HG03045 (cell line): ENCODE results near the gene FAM124A.
A peak's percentile ranks its signal among the peaks of the same experiment; 100 is the strongest.

Experiments
- ATAC-seq: cut with Tn5 transposase; IDR thresholded peaks from one replicate; pipeline ENCODE4 v1.9.1; 2021; ENCODE audit warnings: mild to moderate bottlenecking, moderate library complexity; ENCODE audit not compliant: unreplicated experiment

The FAM124A gene

DNA sequence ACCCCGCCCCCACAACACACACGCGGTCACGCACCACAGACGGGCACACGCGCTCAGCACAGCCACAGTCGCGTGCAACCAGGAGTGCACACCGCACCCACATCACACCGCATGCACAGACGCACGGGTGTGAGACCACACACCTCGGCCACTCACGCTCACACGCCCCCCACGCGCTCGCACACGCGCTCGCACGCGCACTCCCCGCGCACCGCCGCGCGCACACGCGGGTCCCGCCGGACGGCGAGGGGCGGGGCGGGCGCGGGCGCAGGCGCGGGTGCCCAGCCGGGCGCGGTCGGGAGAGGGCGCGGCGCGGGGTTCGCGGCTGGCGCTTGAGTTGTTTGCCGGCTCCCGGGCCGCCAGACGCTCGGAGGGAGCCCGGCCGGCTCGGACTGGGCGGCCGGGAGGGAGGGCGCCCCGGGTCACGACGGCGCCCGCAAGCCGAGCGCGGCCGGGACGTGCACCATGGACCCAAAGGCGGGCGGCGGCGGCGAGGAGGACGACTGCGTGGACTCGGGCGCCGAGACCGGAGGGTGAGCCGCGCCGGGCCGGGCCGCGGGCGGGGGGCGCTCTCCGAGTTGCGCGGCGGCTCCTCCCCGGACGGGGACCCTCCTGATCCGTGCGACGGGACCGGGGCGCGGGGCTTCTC, at the start of gene FAM124A:
Gene FAM124A (plus strand): TSS at position 362 of the 649 bp plus-strand sequence. CDS start 104 bp downstream, at position 466.
- ATAC-seq = peak; percentile 79

DNA sequence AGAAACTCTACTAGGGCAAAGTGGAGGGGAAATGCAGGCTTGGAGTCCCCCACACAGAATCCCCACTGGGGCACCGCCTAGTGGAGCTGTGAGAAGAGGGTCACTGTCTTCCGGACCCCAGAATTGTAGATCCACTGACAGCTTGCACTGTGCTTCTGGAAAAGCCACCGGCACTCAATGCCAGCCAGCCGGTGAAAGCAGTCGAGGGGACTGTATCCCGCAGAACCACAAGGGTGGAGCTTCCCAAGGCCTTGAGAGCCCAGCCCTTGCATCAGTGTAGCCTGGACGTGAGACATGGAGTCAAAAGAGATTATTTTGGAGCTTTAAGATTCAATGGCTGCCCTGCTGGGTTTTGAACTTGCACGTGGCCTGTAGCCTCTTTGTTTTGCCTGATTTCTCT, 47.2 kb upstream of the FAM124A start:
- ATAC-seq = no peak

- ATAC-seq = no peak
Observed at GRCh38 chr13:51175639-51176038, 46.6 kb upstream of the FAM124A start.

DNA sequence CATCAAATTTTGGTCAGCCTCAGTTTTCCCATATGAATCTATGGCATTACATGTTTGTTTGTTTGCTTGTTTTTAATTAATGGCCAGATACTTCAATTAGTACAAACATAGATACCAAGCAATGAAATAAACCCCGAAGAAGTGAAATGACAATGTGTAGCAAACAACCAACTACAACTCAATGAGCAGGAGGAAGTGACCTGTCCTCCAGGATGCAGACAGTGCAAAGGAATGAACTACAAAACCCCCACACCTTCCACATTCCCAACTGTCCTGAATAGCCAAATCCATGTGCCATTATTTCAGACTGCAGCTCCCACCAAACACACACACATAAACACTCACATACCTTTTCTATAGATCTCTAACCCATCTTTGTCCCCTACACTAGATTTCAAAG, 45.0 kb upstream of the FAM124A start:
- no peak for ATAC-seq

- ATAC-seq = no peak
Observed at GRCh38 chr13:51178456-51179074, 43.6 kb upstream of the FAM124A start.

DNA sequence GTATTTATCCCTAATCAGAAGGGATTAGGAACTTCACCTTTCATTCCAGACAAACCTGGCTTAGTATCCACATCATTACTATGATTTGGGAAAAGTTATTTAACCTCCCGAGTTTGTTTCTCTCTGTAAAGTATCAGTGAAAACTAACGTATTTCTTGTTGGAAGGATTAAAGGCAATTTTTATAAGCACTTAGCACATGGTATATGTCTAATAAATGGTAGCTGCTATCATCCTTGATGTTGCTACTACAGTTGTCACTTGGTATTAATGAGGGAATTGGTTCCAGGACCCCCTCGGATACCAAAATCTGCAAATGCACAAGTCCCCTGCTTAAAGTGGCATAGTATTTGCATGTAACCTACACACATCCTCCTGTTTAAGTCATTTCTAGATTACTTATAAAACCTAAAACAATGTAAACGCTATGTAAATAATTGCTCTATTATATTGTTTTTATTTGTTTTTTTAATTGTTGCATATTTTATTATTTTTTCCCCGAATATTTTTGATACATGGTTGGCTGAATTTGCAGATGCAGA, 42.7 kb upstream of the FAM124A start:
- ATAC-seq = no peak

GRCh38 chr13:51180853-51181511, 41.2 kb upstream of the FAM124A start:
- ATAC-seq = no peak

- ATAC-seq = no peak
Observed at GRCh38 chr13:51181786-51182383, 40.3 kb upstream of the FAM124A start.

- ATAC-seq = no peak
Observed at GRCh38 chr13:51191743-51192142, 30.5 kb upstream of the FAM124A start.

DNA sequence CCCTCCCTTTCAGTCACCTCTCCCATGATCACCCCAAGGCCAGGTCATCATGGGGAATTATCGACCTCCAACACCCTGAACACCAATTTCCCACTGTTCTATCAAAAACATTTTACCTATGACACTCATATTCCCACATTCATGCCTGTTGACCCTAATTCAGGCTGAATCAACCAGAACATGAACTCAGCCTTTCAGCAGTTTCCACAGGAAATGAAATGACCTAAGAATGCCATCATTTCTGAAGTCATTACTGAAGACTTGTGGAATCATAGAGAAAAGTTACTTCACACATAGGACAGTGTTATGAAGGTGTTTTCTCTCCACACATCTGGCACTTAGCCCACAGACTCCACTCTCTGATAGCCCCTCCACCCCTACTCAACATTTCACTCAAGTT, 29.9 kb upstream of the FAM124A start:
- ATAC-seq = no peak

- no peak for ATAC-seq
Observed at GRCh38 chr13:51193387-51193786, 28.8 kb upstream of the FAM124A start.

- no peak for ATAC-seq
Observed at GRCh38 chr13:51194942-51195341, 27.3 kb upstream of the FAM124A start.

DNA sequence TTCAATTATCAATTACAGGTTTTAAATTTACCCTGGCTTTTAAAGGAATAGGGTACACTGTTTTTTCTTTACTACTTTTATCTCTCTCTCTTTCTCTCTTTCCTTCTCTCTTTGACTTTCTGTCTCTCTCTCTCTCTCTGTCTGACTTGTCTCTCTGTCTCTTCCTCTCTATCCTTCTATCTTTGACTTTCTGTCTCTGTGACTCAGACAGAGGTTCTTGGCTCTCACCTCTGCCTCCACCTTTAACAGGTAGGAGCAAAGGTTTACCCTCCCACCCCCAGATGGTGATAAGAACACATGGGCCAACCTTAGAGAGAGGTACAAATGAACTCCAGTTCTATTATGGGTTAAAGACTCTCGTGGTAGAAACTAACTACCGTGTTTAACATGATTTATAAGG, 20.3 kb upstream of the FAM124A start:
- no peak for ATAC-seq

DNA sequence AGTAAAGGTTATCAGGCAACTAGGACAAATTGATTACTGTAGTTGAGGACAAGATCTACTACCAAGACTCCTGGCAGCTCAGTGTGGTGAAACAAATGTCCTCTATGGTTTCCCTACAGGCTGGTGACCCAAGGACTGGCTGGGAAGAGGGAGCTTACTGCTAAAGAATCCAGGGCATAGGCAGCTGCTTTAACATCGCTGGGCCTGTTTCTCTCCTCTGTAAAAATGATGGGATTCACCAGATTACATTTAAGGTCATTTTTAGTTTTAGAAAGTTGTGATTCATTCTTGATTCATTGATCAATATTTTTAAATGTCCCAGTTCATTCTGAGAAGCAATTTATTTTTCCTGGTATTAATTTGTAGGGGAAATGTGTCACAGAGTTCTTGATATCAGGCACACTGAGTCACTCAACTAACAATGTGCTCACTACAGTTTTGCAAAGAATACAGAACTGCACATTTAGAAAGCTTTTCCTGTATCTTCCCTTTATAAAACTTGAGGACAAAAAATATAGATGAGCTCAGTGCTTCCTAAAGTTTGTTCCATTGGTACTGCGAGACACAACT, 19.6 kb upstream of the FAM124A start:
- ATAC-seq = no peak

DNA sequence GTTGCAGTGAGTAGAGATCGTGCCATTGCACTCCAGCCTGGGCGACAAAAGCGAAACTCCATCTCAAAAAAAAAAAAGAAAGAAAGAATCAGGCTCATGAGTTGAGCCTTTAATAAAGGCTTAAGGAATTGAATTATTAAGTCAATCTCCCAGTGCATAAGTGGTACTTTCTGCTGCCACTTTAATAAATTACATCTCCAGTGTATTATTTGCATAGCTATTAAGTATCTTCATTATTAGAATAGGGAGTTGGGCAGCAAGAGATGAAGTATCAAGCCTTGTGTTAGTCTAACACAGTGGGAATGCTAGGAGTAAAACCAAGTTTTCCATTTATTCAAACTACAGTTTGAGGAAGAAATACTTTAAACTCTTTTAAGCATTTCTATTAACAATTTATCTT, 15.6 kb upstream of the FAM124A start:
- no peak for ATAC-seq

DNA sequence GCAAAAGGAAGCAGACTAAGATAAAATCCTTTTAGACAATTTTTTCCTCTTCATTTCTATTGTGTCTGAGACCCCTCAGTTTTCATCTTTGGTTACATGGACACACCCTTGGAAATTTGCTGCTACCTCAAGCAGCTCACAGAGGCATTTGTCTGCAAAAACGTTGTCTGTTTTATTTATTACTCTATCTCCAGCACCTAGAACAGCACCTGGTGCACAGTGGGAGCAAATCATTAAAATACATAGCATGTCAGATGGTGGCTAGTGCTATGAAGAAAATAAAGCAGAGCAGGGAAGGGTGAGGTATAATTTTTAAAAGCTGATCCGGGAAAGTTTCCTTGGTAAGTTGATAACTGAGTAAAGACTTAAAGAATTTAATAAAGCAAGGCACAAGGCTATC, 14.3 kb upstream of the FAM124A start:
- ATAC-seq = no peak

GRCh38 chr13:51208716-51209115, 13.5 kb upstream of the FAM124A start:
- ATAC-seq = no peak

- ATAC-seq = no peak
Observed at GRCh38 chr13:51211910-51212309, 10.3 kb upstream of the FAM124A start.

GRCh38 chr13:51212758-51213157, 9.4 kb upstream of the FAM124A start:
- no peak for ATAC-seq

GRCh38 chr13:51213173-51213728, 8.9 kb upstream of the FAM124A start:
- no peak for ATAC-seq

DNA sequence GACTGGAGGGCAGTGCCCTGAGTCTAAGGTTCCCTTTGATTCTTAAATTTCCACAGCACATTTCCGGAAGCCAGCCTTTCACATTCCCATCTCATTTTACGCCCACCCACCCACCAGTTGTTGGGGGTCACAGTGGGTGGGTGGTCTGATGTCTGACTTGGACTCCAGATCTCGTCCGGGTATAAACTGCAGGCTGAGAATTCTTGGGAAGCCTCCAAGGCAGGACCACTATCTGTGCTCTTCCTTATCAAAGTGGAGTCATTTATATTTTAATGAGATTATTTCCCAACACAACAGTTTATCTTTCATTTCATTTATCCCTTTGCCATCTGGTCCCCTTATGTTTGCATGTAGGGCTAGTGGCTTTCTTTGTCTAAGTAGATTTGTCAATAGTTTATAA, 3.6 kb upstream of the FAM124A start:
- ATAC-seq = no peak
